IMR-90 (cell line): ENCODE results near the gene MAGEA8. TPM values are rescaled to one million over a fixed set of nuclear protein-coding genes. Genes with fewer than 3 reads are reported as not detected.

Experiments used
- ATAC-seq: fragments of 200-7000 bp; cut with Tn5 transposase; 2 replicates; pipeline ENCODE4 v1.9.1; 2020; ENCODE audit warnings: low read depth, mild to moderate bottlenecking, moderate library complexity
- BruUV-seq: library from RNA; stranded (reverse); fragments of 400-500 nt; replicated peaks from 2 replicates; lab custom pipeline; 2021; lab: Mats Ljungman, UMichigan
- CTCF ChIA-PET: fragments of 300-600 bp; formaldehyde crosslinking; extraction: SDS; loops from one replicate; lab custom pipeline; 2021; ENCODE audit warnings: antibody characterized with exemption; lab: Yijun Ruan, JAX
- POLR2A ChIA-PET: fragments of 300-600 bp; sonication (Branson Sonifier 250); formaldehyde crosslinking; loops from one replicate; lab custom pipeline; 2022; ENCODE audit warnings: antibody characterized with exemption; ENCODE audit not compliant: unreplicated experiment; lab: Charles Lee
- DNase-seq: peaks from one replicate; pipeline ENCODE4 v3.0.0; 2013
- H2AFZ ChIP-seq: replicated peaks from 2 replicates; pipeline ENCODE3; 2013; ENCODE audit warnings: low read length, mild to moderate bottlenecking; ENCODE audit not compliant: poor library complexity
- H2AK5ac ChIP-seq: 2 replicates; pipeline ENCODE4 v1.6.1; 2013; ENCODE audit warnings: low read depth, low read length, inconsistent platforms
- H2AK9ac ChIP-seq: replicated peaks from 2 replicates; pipeline ENCODE3; 2013; ENCODE audit warnings: mild to moderate bottlenecking, low read depth, low read length, moderate library complexity; ENCODE audit not compliant: poor library complexity
- H2BK120ac ChIP-seq: 2 replicates; pipeline ENCODE4 v1.6.1; 2013; ENCODE audit warnings: low read depth, low read length, inconsistent platforms
- H2BK15ac ChIP-seq: 3 replicates; pipeline ENCODE4 v1.6.1; 2013; ENCODE audit warnings: low read depth, low read length, inconsistent platforms
- H2BK20ac ChIP-seq: 2 replicates; pipeline ENCODE4 v1.6.1; 2013; ENCODE audit warnings: low read depth, mild to moderate bottlenecking, inconsistent platforms, low read length, moderate library complexity
- H2BK5ac ChIP-seq: 2 replicates; pipeline ENCODE4 v1.6.1; 2013; ENCODE audit warnings: mild to moderate bottlenecking, low read depth, low read length, inconsistent platforms; ENCODE audit not compliant: poor library complexity, severe bottlenecking
- H3K14ac ChIP-seq: replicated peaks from 2 replicates; pipeline ENCODE4 v1.6.1; 2013; ENCODE audit warnings: low read depth, low read length, inconsistent platforms
- H3K18ac ChIP-seq: 2 replicates; pipeline ENCODE4 v1.6.1; 2013; ENCODE audit warnings: low read depth, low read length, control low read depth
- H3K23ac ChIP-seq: 2 replicates; pipeline ENCODE4 v1.6.1; 2013; ENCODE audit warnings: low read depth, low read length, inconsistent platforms
- H3K27ac ChIP-seq: 2 replicates; pipeline ENCODE4 v1.5.1; 2013; ENCODE audit warnings: mild to moderate bottlenecking, control low read depth, low read length; ENCODE audit not compliant: insufficient read depth
- H3K27me3 ChIP-seq: 2 replicates; pipeline ENCODE4 v1.6.1; 2013; ENCODE audit warnings: low read length; ENCODE audit not compliant: control insufficient read depth, insufficient read depth
- H3K36me3 ChIP-seq: 2 replicates; pipeline ENCODE4 v1.6.1; 2013; ENCODE audit warnings: low read length, mixed read lengths; ENCODE audit not compliant: control insufficient read depth, insufficient read depth
- H3K4ac ChIP-seq: 2 replicates; pipeline ENCODE4 v1.6.1; 2013; ENCODE audit warnings: low read depth, low read length, inconsistent platforms
- H3K4me1 ChIP-seq: 2 replicates; pipeline ENCODE4 v1.6.1; 2013; ENCODE audit warnings: low read length, mixed read lengths; ENCODE audit not compliant: control insufficient read depth, insufficient read depth
- H3K4me2 ChIP-seq: 2 replicates; pipeline ENCODE4 v1.6.1; 2013; ENCODE audit warnings: low read depth, mild to moderate bottlenecking, control low read depth, low read length, moderate library complexity
- H3K4me3 ChIP-seq: 2 replicates; pipeline ENCODE4 v1.5.1; 2013; ENCODE audit warnings: low read depth, mild to moderate bottlenecking, control low read depth, low read length, moderate library complexity; ENCODE audit not compliant: insufficient read depth
- H3K56ac ChIP-seq: 2 replicates; pipeline ENCODE4 v1.6.1; 2013; ENCODE audit warnings: low read length, inconsistent platforms; ENCODE audit not compliant: insufficient read depth; ENCODE audit errors: extremely low read depth
- H3K79me1 ChIP-seq, 2 experiments: 2 replicates each; pipeline ENCODE4 v1.6.1; 2013; ENCODE audit warnings: low read length in 2 of 2, inconsistent platforms in 1 of 2, low read depth in 1 of 2
- H3K9ac ChIP-seq: 2 replicates; pipeline ENCODE4 v1.6.1; 2013; ENCODE audit warnings: low read depth, low read length, control low read depth
- H3K9me1 ChIP-seq: 2 replicates; pipeline ENCODE4 v1.6.1; 2013; ENCODE audit warnings: low read length, inconsistent platforms; ENCODE audit not compliant: insufficient read depth
- H3K9me3 ChIP-seq: 2 replicates; pipeline ENCODE4 v1.6.1; 2013; ENCODE audit warnings: low read length; ENCODE audit not compliant: control insufficient read depth, insufficient read depth
- H4K20me1 ChIP-seq: 2 replicates; pipeline ENCODE4 v1.6.1; 2013; ENCODE audit warnings: low read length, inconsistent platforms; ENCODE audit not compliant: insufficient read depth
- H4K5ac ChIP-seq: 2 replicates; pipeline ENCODE4 v1.6.1; 2013; ENCODE audit warnings: mild to moderate bottlenecking, low read depth, low read length, control low read depth
- H4K8ac ChIP-seq, 2 experiments: 2 replicates each; pipeline ENCODE4 v1.6.1; 2013; ENCODE audit warnings: low read depth in 2 of 2, low read length in 2 of 2, control low read depth in 1 of 2, inconsistent platforms in 1 of 2
- H4K91ac ChIP-seq: 2 replicates; pipeline ENCODE4 v1.6.1; 2013; ENCODE audit warnings: low read depth, low read length, inconsistent platforms; ENCODE audit not compliant: insufficient read depth
- BHLHE40 ChIP-seq: fragments of 150-350 bp; IDR thresholded peaks from 2 replicates; pipeline ENCODE4 v1.6.1; 2016; ENCODE audit warnings: mild to moderate bottlenecking, low read depth, low read length
- CEBPB ChIP-seq: IDR thresholded peaks from 2 replicates; pipeline ENCODE4 v1.6.1; 2012; ENCODE audit warnings: low read depth, low read length, improper control_type of control experiment
- CHD1 ChIP-seq: IDR thresholded peaks from 2 replicates; pipeline ENCODE4 v1.6.1; 2012; ENCODE audit warnings: low read depth, low read length, improper control_type of control experiment
- CTCF ChIP-seq: conservative IDR thresholded peaks from 2 replicates; pipeline ENCODE4 v1.5.1; 2012; ENCODE audit warnings: mild to moderate bottlenecking, low read depth, low read length, improper control_type of control experiment
- FOS ChIP-seq: fragments of 150-350 bp; IDR thresholded peaks from 2 replicates; pipeline ENCODE4 v1.6.1; 2016; ENCODE audit warnings: low read depth, low read length
- MAFK ChIP-seq: IDR thresholded peaks from 2 replicates; pipeline ENCODE4 v1.6.1; 2012; ENCODE audit warnings: low read depth, low read length, improper control_type of control experiment
- MAZ ChIP-seq: IDR thresholded peaks from 2 replicates; pipeline ENCODE4 v1.6.1; 2012; ENCODE audit warnings: low read depth, mild to moderate bottlenecking, low read length, improper control_type of control experiment, moderate library complexity, borderline replicate concordance
- MXI1 ChIP-seq: IDR thresholded peaks from 2 replicates; pipeline ENCODE4 v1.6.1; 2012; ENCODE audit warnings: low read depth, mild to moderate bottlenecking, low read length, moderate library complexity, borderline replicate concordance
- NFE2L2 ChIP-seq: fragments of 150-350 bp; IDR thresholded peaks from 2 replicates; pipeline ENCODE4 v1.6.1; 2016; ENCODE audit warnings: low read depth, mild to moderate bottlenecking, low read length
- POLR2A ChIP-seq: IDR thresholded peaks from 2 replicates; pipeline ENCODE4 v1.6.1; 2012; ENCODE audit warnings: mild to moderate bottlenecking, low read depth, low read length
- RAD21 ChIP-seq: IDR thresholded peaks from 2 replicates; pipeline ENCODE4 v1.6.1; 2012; ENCODE audit warnings: low read length, improper control_type of control experiment
- RCOR1 ChIP-seq: IDR thresholded peaks from 2 replicates; pipeline ENCODE4 v1.6.1; 2012; ENCODE audit warnings: mild to moderate bottlenecking, low read length, improper control_type of control experiment; ENCODE audit not compliant: insufficient replicate concordance
- RFX5 ChIP-seq: IDR thresholded peaks from 2 replicates; pipeline ENCODE4 v1.8.0; 2012; ENCODE audit warnings: low read depth, mild to moderate bottlenecking, low read length, moderate library complexity
- SMC3 ChIP-seq: fragments of 150-350 bp; IDR thresholded peaks from 2 replicates; pipeline ENCODE4 v1.6.1; 2016; ENCODE audit warnings: low read depth, mild to moderate bottlenecking, antibody characterized with exemption, low read length, moderate library complexity
- USF2 ChIP-seq: fragments of 150-350 bp; IDR thresholded peaks from 2 replicates; pipeline ENCODE4 v1.6.1; 2017; ENCODE audit warnings: mild to moderate bottlenecking, antibody characterized with exemption, low read length, low read depth
- WGBS, 2 experiments: methylation state at CpG; one replicate each; pipeline versions ENCODE4 v1.1.5 to v1.1.7; 2013; ENCODE audit warnings: missing lambda C conversion rate in 2 of 2; ENCODE audit not compliant: insufficient read length in 1 of 2; ENCODE audit errors: extremely low coverage in 2 of 2; 5-methylcytosine and 5-hydroxymethylcytosine counted together
- dilution Hi-C: fragments of 300-500 bp; cut with HindIII; formaldehyde crosslinking; loops from one replicate; pipeline ENCODE4 v1.14.3; 2018; ENCODE audit warnings: low sequenced_read_pairs; ENCODE audit not compliant: unreplicated experiment
- in situ Hi-C: fragments of 300-500 bp; cut with MboI; formaldehyde crosslinking; loops from 3 replicates; pipeline ENCODE4 v1.14.3; 2019; ENCODE audit warnings: low sequenced_read_pairs, inconsistent platforms, mixed read lengths
- intact Hi-C: fragments of 100-400 bp; cut with micrococcal nuclease; formaldehyde crosslinking; loops from 2 replicates; pipeline ENCODE4 v1.10.0; 2022
- polyA plus RNA-seq, 3 experiments: library from polyadenylated mRNA; depleted of rRNA; stranded (reverse); fragments of >200 nt; gene quantifications; 2 replicates each; pipeline ENCODE4 v1.2.3, GENCODE V29; 2012; ENCODE audit warnings: low replicate concordance in 1 of 3
- total RNA-seq: library from RNA; depleted of rRNA; stranded (reverse); fragments of >200 nt; gene quantifications from 2 replicates; pipeline ENCODE4 v1.2.3, GENCODE V29; 2012

MAGEA8 gene
- total and polyA plus RNA-seq, 2 of the 4 experiments (the other 2 are of a cell fraction): not detected

GRCh38 chrX:149848855-149849254 lies 32.1 kb upstream of the MAGEA8 start:
- dilution Hi-C loops: no loop called here
- no peak overlapping the region for H2BK20ac ChIP-seq
- no peak overlapping the region for H4K8ac ChIP-seq
- H4K20me1 ChIP-seq: no peaks in the 10 kb centered on the region
- no peak for ATAC-seq
- ChIA-PET CTCF (no interaction called here), POLR2A (no interaction called here)
- in situ Hi-C loops: loop anchor here (25.0 kb wide), 1 partner anchor 137 kb away; the partner anchor contains the start of gene MAGEA11
- H3K56ac ChIP-seq: no peak overlapping the region
- BruUV-seq: no TSS peak
- no peak overlapping the region for H2BK5ac ChIP-seq
- H3K79me1 ChIP-seq: no peaks in the 10 kb centered on the region
- H2AK9ac ChIP-seq: no peak overlapping the region
- no peaks in the 10 kb centered on the region for H3K4me1 ChIP-seq
- H4K5ac ChIP-seq: no peak overlapping the region
- no peak overlapping the region for H3K4me2 ChIP-seq
- H3K9me3 ChIP-seq: no peaks in the 10 kb centered on the region
- no CpG with 5 or more reads among the region's 3 CpGs for WGBS, 2 experiments
- DNase-seq: no peak
- H2BK120ac ChIP-seq: no peak overlapping the region
- H3K9me1 ChIP-seq: no peaks in the 10 kb centered on the region
- H3K23ac ChIP-seq: no peak overlapping the region
- H3K36me3 ChIP-seq: no peaks in the 10 kb centered on the region
- H3K4me3 ChIP-seq: no peak overlapping the region
- H3K4ac ChIP-seq: no peak overlapping the region
- H2AK5ac ChIP-seq: no peak overlapping the region
- TF ChIP-seq RAD21 (no peak), POLR2A (no peak), CHD1 (no peak), USF2 (no peak), SMC3 (no peak), MXI1 (no peak), MAFK (no peak), CTCF (no peak), RCOR1 (no peak), RFX5 (no peak), FOS (no peak), MAZ (no peak), NFE2L2 (no peak), CEBPB (no peak), BHLHE40 (no peak)
- no peak overlapping the region for H3K18ac ChIP-seq
- intact Hi-C loops: no loop called here
- H3K9ac ChIP-seq: no peak overlapping the region
- H2AFZ ChIP-seq: no peak overlapping the region
- H4K91ac ChIP-seq: no peak overlapping the region
- H2BK15ac ChIP-seq: no peak overlapping the region
- H3K27me3 ChIP-seq: no peaks in the 10 kb centered on the region; the same call in 1 of the 2 replicates
- H3K27ac ChIP-seq: no peak overlapping the region
- H3K14ac ChIP-seq: no peak overlapping the region
